NCI-H510A treated with DMSO at 0.1 percent for 48 hours (cell line): ENCODE measurements around the gene C3.

Experiments
- DNase-seq: peaks from one replicate; lab custom pipeline; 2025; lab: John Stamatoyannopoulos, UW

Gene C3

GRCh38 chr19:6744381-6745301 lies 24.2 kb upstream of the C3 start:
- DNase-seq, result no peak

- DNase-seq, result no peak
These were observed 23.4 kb upstream of the C3 start for GRCh38 chr19:6743714-6744380.

GRCh38 chr19:6743066-6743465 lies 22.6 kb upstream of the C3 start:
- DNase-seq, result no peak

GRCh38 chr19:6740589-6741343 lies 20.3 kb upstream of the C3 start:
- peak; percentile 15 for DNase-seq

GRCh38 chr19:6739883-6740588 lies 19.6 kb upstream of the C3 start:
- DNase-seq, result no peak

- peak; percentile 41 for DNase-seq
These were observed 19.0 kb upstream of the C3 start, which contains the start of gene TRIP10 for GRCh38 chr19:6739390-6739882. Gene TRIP10, plus strand, starts transcription at chr19:6739680. Its CDS starts 82 bp downstream, at chr19:6739762.

- DNase-seq, result no peak
These were observed 18.4 kb upstream of the C3 start for GRCh38 chr19:6738787-6739389.

GRCh38 chr19:6737873-6738786 lies 17.7 kb upstream of the C3 start:
- DNase-seq, result peak; percentile 53

GRCh38 chr19:6737284-6737872 lies 16.9 kb upstream of the C3 start, which contains the start of gene GPR108:
Gene GPR108, minus strand, starts transcription at chr19:6737580. Its CDS starts 4 bp downstream, at chr19:6737576.
- peak; percentile 98 for DNase-seq

GRCh38 chr19:6736917-6737283 lies 16.4 kb upstream of the C3 start:
- no peak for DNase-seq

GRCh38 chr19:6736169-6736916 lies 15.9 kb upstream of the C3 start:
- DNase-seq, result peak; percentile 73

- DNase-seq, result no peak
These were observed 14.9 kb upstream of the C3 start for GRCh38 chr19:6735181-6735911.

- no peak for DNase-seq
These were observed 13.7 kb upstream of the C3 start for GRCh38 chr19:6734096-6734696.

GRCh38 chr19:6733338-6734095 lies 13.1 kb upstream of the C3 start:
- no peak for DNase-seq

- no peak for DNase-seq
These were observed 12.4 kb upstream of the C3 start for GRCh38 chr19:6732803-6733337.

- DNase-seq, result no peak
These were observed 11.4 kb upstream of the C3 start for GRCh38 chr19:6731822-6732221.
